ES-I3 (cell line): ENCODE measurements around the gene DLG2.

Source experiments
- H3K36me3 ChIP-seq: 2 replicates; pipeline ENCODE4 v1.6.1; 2013; ENCODE audit warnings: mild to moderate bottlenecking, low read length, control low read depth, moderate library complexity; ENCODE audit not compliant: insufficient read depth
- H3K4me1 ChIP-seq: 2 replicates; pipeline ENCODE4 v1.6.1; 2013; ENCODE audit warnings: mild to moderate bottlenecking, control low read depth, low read length; ENCODE audit not compliant: insufficient read depth
- H3K9ac ChIP-seq: 2 replicates; pipeline ENCODE4 v1.6.1; 2013; ENCODE audit warnings: low read depth, mild to moderate bottlenecking, low read length, moderate library complexity
- H3K9me3 ChIP-seq: 2 replicates; pipeline ENCODE4 v1.6.1; 2013; ENCODE audit warnings: mild to moderate bottlenecking, low read length, moderate library complexity; ENCODE audit not compliant: control insufficient read depth, insufficient read depth

Gene DLG2

GRCh38 chr11:84396521-84396920 lies 1230.6 kb downstream of the DLG2 start:
- H3K9me3 ChIP-seq = no peaks in the 10 kb centered on the region
- no peaks in the 10 kb centered on the region for H3K36me3 ChIP-seq
- no peak overlapping the region for H3K9ac ChIP-seq
- 0 out of 2 replicates have a peak, but pooled peaks cover 3% of the 10 kb centered on the region for H3K4me1 ChIP-seq

GRCh38 chr11:84390441-84391078 lies 1236.6 kb downstream of the DLG2 start:
- H3K9me3 ChIP-seq = no peaks in the 10 kb centered on the region
- no peaks in the 10 kb centered on the region for H3K36me3 ChIP-seq
- no peak overlapping the region for H3K9ac ChIP-seq
- H3K4me1 ChIP-seq = peaks cover 7% of the 10 kb centered on the region; the same call in 1 of the 2 replicates

GRCh38 chr11:84389696-84390095 lies 1237.4 kb downstream of the DLG2 start:
- Histone ChIP-seq H3K4me1 (peaks cover 4% of the 10 kb centered on the region; the same call in 1 of the 2 replicates), H3K9ac (no peak overlapping the region), H3K36me3 (no peaks in the 10 kb centered on the region), H3K9me3 (no peaks in the 10 kb centered on the region)

- no peaks in the 10 kb centered on the region for H3K36me3 ChIP-seq
- no peak overlapping the region for H3K9ac ChIP-seq
- no peaks in the 10 kb centered on the region for H3K4me1 ChIP-seq
- no peaks in the 10 kb centered on the region for H3K9me3 ChIP-seq
Measured at GRCh38 chr11:84384731-84385130, 1242.4 kb downstream of the DLG2 start.

DNA sequence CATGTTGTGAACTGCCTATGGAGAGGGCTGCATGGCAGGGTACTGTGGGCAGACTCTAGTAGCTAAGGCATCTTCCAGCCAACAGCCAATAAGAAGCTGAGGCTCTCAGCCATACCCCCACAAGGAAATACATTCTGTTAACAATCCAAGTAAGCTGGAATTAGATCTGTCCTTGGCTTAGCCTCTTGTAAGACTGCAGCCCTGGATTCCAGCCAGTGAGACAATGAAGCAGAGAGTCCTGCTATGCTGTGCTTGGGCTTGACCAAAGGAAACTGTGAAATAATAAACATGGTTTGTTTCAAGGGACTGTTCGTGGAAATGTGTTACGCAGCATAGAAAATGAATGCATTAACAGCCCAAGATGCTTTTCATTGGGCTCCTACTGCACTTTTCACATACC lies 1243.6 kb downstream of the DLG2 start:
- H3K36me3 ChIP-seq = no peaks in the 10 kb centered on the region
- H3K9ac ChIP-seq = no peak overlapping the region
- no peaks in the 10 kb centered on the region for H3K9me3 ChIP-seq

DNA sequence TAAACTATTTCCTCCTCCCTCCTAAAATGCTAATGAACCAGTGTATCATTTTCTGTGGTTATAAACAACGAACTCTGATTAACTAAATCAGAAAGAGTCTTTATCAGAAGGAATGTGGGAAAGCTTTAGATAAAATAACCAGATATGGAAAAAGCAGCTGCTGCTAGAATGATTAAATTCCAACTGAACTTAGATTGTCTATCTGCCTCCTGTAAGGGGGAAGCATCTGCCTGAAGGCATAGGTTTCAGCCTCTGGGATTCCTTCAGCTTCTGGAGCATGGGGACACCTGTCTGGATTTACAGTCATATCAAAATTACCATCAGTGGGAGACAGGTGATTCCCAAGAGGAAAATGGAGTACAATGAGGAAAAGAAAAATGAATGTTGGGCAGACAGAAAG lies 1245.5 kb downstream of the DLG2 start:
- Histone ChIP-seq H3K9me3 (no peaks in the 10 kb centered on the region), H3K9ac (no peak overlapping the region)

More for the DNA sequence above, 1243.6 kb downstream of the DLG2 start:
- H3K4me1 ChIP-seq = no peaks in the 10 kb centered on the region

DNA sequence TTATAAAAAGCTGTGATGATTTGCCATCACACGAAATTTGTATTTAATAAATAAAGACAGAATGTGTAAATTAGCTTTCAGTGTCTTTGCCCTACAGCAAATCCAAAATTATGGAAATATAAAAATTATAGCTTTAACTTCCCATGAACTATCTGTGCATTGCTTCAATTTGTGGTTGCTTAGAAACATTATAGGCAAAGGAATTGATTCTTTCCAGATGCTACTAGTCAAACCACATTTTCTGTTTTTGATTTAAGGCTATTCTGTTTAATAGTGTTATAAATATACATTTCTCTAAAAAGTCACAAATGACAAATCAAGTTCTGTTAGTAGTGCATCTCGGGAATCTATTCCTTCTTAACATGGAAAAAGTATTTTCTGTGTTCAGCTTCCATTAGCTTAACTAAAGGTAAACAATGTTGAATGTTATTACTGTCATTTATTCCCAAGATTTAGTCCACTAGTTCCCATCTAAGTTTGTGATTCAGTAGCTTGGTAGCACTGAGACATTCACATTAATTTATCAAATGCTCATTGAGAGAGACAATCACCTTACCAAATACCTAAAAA lies 1254.7 kb downstream of the DLG2 start:
- Histone ChIP-seq H3K9ac (no peak overlapping the region), H3K36me3 (no peaks in the 10 kb centered on the region), H3K9me3 (no peaks in the 10 kb centered on the region), H3K4me1 (no peaks in the 10 kb centered on the region)

More for the DNA sequence above, 1245.5 kb downstream of the DLG2 start:
- Histone ChIP-seq H3K4me1 (no peaks in the 10 kb centered on the region), H3K36me3 (no peaks in the 10 kb centered on the region)

DNA sequence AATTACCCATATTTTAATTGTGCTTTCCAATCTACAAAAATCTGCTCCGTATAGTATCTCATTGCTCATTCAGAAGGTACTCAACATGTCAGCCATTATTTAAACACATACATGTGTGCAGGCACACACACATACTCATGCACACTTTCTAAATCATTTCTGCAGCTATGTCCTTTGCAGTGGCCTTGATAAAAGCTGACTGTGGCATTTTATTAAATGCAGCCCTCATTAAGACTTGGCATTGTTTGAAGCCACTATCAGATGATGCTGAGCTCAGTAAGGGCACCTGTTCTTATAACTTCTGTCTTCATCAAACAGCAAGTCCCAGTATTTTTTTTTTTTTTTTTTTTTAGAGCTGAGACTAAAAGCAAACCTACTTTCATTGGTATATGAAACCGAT lies 1269.1 kb downstream of the DLG2 start:
- Histone ChIP-seq H3K9me3 (no peaks in the 10 kb centered on the region), H3K4me1 (peaks cover 6% of the 10 kb centered on the region; the same call in 1 of the 2 replicates), H3K36me3 (no peaks in the 10 kb centered on the region), H3K9ac (no peak overlapping the region)

GRCh38 chr11:84355911-84356310 lies 1271.2 kb downstream of the DLG2 start:
- Histone ChIP-seq H3K9me3 (no peaks in the 10 kb centered on the region), H3K9ac (no peak overlapping the region), H3K4me1 (peaks cover 6% of the 10 kb centered on the region; the same call in 1 of the 2 replicates), H3K36me3 (no peaks in the 10 kb centered on the region)

- Histone ChIP-seq H3K4me1 (no peaks in the 10 kb centered on the region), H3K9me3 (no peaks in the 10 kb centered on the region), H3K9ac (no peak overlapping the region), H3K36me3 (no peaks in the 10 kb centered on the region)
Measured at GRCh38 chr11:84345597-84345996, 1281.5 kb downstream of the DLG2 start.

GRCh38 chr11:84345027-84345426 lies 1282.1 kb downstream of the DLG2 start:
- Histone ChIP-seq H3K9ac (no peak overlapping the region), H3K9me3 (no peaks in the 10 kb centered on the region), H3K36me3 (no peaks in the 10 kb centered on the region), H3K4me1 (no peaks in the 10 kb centered on the region)

- H3K9ac ChIP-seq = no peak overlapping the region
- no peaks in the 10 kb centered on the region for H3K9me3 ChIP-seq
- no peaks in the 10 kb centered on the region for H3K4me1 ChIP-seq
- no peaks in the 10 kb centered on the region for H3K36me3 ChIP-seq
Measured at GRCh38 chr11:84339796-84340195, 1287.3 kb downstream of the DLG2 start.

- H3K9ac ChIP-seq = no peak overlapping the region
- H3K4me1 ChIP-seq = no peaks in the 10 kb centered on the region
- no peaks in the 10 kb centered on the region for H3K9me3 ChIP-seq
- no peaks in the 10 kb centered on the region for H3K36me3 ChIP-seq
Measured at GRCh38 chr11:84333221-84333620, 1293.9 kb downstream of the DLG2 start.

DNA sequence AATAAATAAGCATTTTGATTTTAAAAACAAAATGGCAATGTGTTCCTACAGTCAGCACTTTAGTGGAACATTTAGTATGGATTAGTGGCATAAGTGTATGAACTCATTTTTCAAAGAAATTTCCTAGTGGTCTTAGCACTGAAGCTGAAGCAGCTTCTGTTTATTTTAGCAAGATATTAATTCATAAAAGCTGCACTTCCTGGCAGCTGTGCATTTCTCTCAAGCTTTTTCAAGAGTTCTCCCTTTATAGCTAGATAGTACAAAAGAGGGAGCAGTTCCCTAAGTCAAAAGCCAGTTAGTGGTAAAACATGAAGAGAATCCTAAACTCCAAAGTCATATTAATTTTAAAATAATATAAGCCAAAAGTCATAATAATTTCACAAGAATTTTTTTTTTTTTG lies 1304.9 kb downstream of the DLG2 start:
- Histone ChIP-seq H3K9me3 (no peaks in the 10 kb centered on the region), H3K4me1 (no peaks in the 10 kb centered on the region), H3K9ac (no peak overlapping the region), H3K36me3 (no peaks in the 10 kb centered on the region)

- Histone ChIP-seq H3K4me1 (no peaks in the 10 kb centered on the region), H3K36me3 (no peaks in the 10 kb centered on the region), H3K9ac (no peak overlapping the region), H3K9me3 (no peaks in the 10 kb centered on the region)
Measured at GRCh38 chr11:84319863-84320262, 1307.3 kb downstream of the DLG2 start.
